HCT116 (cell line): Measurements from ENCODE around the gene TNFRSF8. TPM values are rescaled to one million over a fixed set of nuclear protein-coding genes. Genes with fewer than 3 reads are reported as not detected.

Experiments used
- ATAC-seq: fragments of 200-7000 bp; cut with Tn5 transposase; 2 replicates; pipeline ENCODE4 v1.9.1; 2020; ENCODE audit warnings: mild to moderate bottlenecking, moderate library complexity
- BruUV-seq: library from RNA; stranded (reverse); fragments of 400-500 nt; replicated peaks from 2 replicates; lab custom pipeline; 2021; lab: Mats Ljungman, UMichigan
- CTCF ChIA-PET: fragments of 300-600 bp; sonication (Branson Sonifier 250); formaldehyde crosslinking; loops from one replicate; lab custom pipeline; 2021; ENCODE audit warnings: antibody characterized with exemption; lab: Charles Lee
- POLR2A ChIA-PET: fragments of 300-600, 350-600 bp; sonication (Branson Sonifier 250); formaldehyde crosslinking; loops from one replicate; lab custom pipeline; 2021; ENCODE audit warnings: antibody characterized with exemption; lab: Charles Lee
- RAD21 ChIA-PET, 2 experiments: fragments of 300-600 bp; sonication (Branson Sonifier 250); formaldehyde crosslinking; loops; one replicate each; lab custom pipeline; 2023; ENCODE audit warnings: low total read pairs in 2 of 2; ENCODE audit not compliant: uncharacterized antibody in 2 of 2, unreplicated experiment in 2 of 2, low non-redundant PET in 1 of 2; lab: Charles Lee
- DNase-seq: peaks from one replicate; pipeline ENCODE4 v3.0.0-alpha.2; 2010; ENCODE audit warnings: low read depth, low spot score
- H2AFZ ChIP-seq: fragments of 200-600 bp; shearing (Covaris generic), sonication (generic); 2 replicates; pipeline ENCODE4 v1.6.1; 2017; ENCODE audit warnings: low read depth, mixed run types, mixed read lengths, antibody characterized with exemption, low read length; ENCODE audit not compliant: poor library complexity, severe bottlenecking
- H3K27ac ChIP-seq: 2 replicates; pipeline ENCODE4 v1.5.1; 2012; ENCODE audit warnings: low read depth, low read length
- H3K27me3 ChIP-seq: fragments of 200-600 bp; sonication (generic); 2 replicates; pipeline ENCODE4 v1.6.1; 2016; ENCODE audit warnings: mixed run types, low read length, mixed read lengths; ENCODE audit not compliant: insufficient read depth
- H3K36me3 ChIP-seq, 2 experiments: fragments of 200-500 bp in 1 of 2; fragments of 200-600 bp in 1 of 2; sonication (Bioruptor generic) in 1 of 2; sonication (generic) in 1 of 2; 2 replicates each; pipeline versions ENCODE4 v1.5.1 to v1.6.1; 2014 to 2016; ENCODE audit warnings: low read length in 2 of 2, inconsistent platforms in 1 of 2, mixed read lengths in 1 of 2, mixed run types in 1 of 2; ENCODE audit not compliant: insufficient read depth in 2 of 2, control insufficient read depth in 1 of 2
- H3K4me1 ChIP-seq, 2 experiments: fragments of 200-600 bp in 1 of 2; sonication (generic) in 1 of 2; 2 replicates each; pipeline versions ENCODE4 v1.5.1 to v1.6.1; 2012 to 2017; ENCODE audit warnings: low read length in 2 of 2, inconsistent platforms in 1 of 2, mild to moderate bottlenecking in 1 of 2, mixed read lengths in 1 of 2, mixed run types in 1 of 2, moderate library complexity in 1 of 2; ENCODE audit not compliant: insufficient read depth in 2 of 2, control insufficient read depth in 1 of 2
- H3K4me2 ChIP-seq: fragments of 200-600 bp; sonication (generic); 2 replicates; pipeline ENCODE4 v1.6.1; 2017; ENCODE audit warnings: mixed run types, low read length, mixed read lengths
- H3K4me3 ChIP-seq, 2 experiments: fragments of 200-600 bp in 1 of 2; sonication (generic) in 1 of 2; replicated peaks in 1 of 2; 2 replicates each; pipeline ENCODE4 v1.5.1; 2011 to 2016; ENCODE audit warnings: low read length in 2 of 2, control low read depth in 1 of 2, low read depth in 1 of 2, mild to moderate bottlenecking in 1 of 2, mixed read lengths in 1 of 2, mixed run types in 1 of 2
- H3K79me2 ChIP-seq: fragments of 200-600 bp; sonication (generic); 2 replicates; pipeline ENCODE4 v1.6.1; 2017; ENCODE audit warnings: mild to moderate bottlenecking, mixed run types, low read length, moderate library complexity, mixed read lengths; ENCODE audit not compliant: insufficient read depth
- H3K9ac ChIP-seq: fragments of 200-600 bp; sonication (generic); 2 replicates; pipeline ENCODE4 v1.6.1; 2016; ENCODE audit warnings: low read length, mixed read lengths
- H3K9me2 ChIP-seq: fragments of 200-600 bp; sonication (generic), shearing (Covaris generic); 2 replicates; pipeline ENCODE4 v1.6.1; 2017; ENCODE audit warnings: mixed run types, mild to moderate bottlenecking, moderate library complexity; ENCODE audit not compliant: insufficient read depth
- H3K9me3 ChIP-seq, 2 experiments: fragments of 200-500 bp in 1 of 2; fragments of 200-600 bp in 1 of 2; sonication (Bioruptor generic) in 1 of 2; sonication (generic) in 1 of 2; 2 replicates each; pipeline ENCODE4 v1.6.1; 2014 to 2017; ENCODE audit warnings: low read length in 2 of 2, mixed read lengths in 2 of 2, inconsistent platforms in 1 of 2, low read depth in 1 of 2, mild to moderate bottlenecking in 1 of 2, mixed run types in 1 of 2, moderate library complexity in 1 of 2; ENCODE audit not compliant: control insufficient read depth in 1 of 2, insufficient read depth in 1 of 2
- H4K20me1 ChIP-seq: fragments of 200-600 bp; sonication (generic), shearing (Covaris generic); 2 replicates; pipeline ENCODE4 v1.6.1; 2017; ENCODE audit warnings: mixed run types, mild to moderate bottlenecking, moderate library complexity; ENCODE audit not compliant: insufficient read depth
- ATF3 ChIP-seq: IDR thresholded peaks from 2 replicates; pipeline ENCODE4 v1.6.1; 2012
- CBX3 ChIP-seq: IDR thresholded peaks from 2 replicates; pipeline ENCODE4 v1.6.1; 2012; ENCODE audit warnings: low read depth
- EGR1 ChIP-seq: IDR thresholded peaks from 2 replicates; pipeline ENCODE4 v1.6.1; 2012; ENCODE audit warnings: low read depth
- ELF1 ChIP-seq: IDR thresholded peaks from 2 replicates; pipeline ENCODE4 v1.6.1; 2012; ENCODE audit warnings: low read depth, borderline replicate concordance
- EZH2 ChIP-seq: fragments of 200-600 bp; sonication (generic); IDR thresholded peaks from 2 replicates; pipeline ENCODE4 v1.6.1; 2017; ENCODE audit warnings: antibody characterized with exemption, mixed run types
- FOSL1 ChIP-seq: IDR thresholded peaks from 2 replicates; pipeline ENCODE4 v1.6.1; 2012; ENCODE audit warnings: low read depth
- JUND ChIP-seq: IDR thresholded peaks from 2 replicates; pipeline ENCODE4 v1.6.1; 2012
- POLR2A ChIP-seq: IDR thresholded peaks from 2 replicates; pipeline ENCODE4 v1.7.0; 2011; ENCODE audit warnings: borderline replicate concordance; ENCODE audit not compliant: insufficient read depth, insufficient read length; ENCODE audit errors: extremely low read depth
- RAD21 ChIP-seq: IDR thresholded peaks from 2 replicates; pipeline ENCODE4 v1.6.1; 2012; ENCODE audit warnings: low read depth, mild to moderate bottlenecking
- TCF7L2 ChIP-seq: IDR thresholded peaks from 2 replicates; pipeline ENCODE4 v1.7.0; 2011; ENCODE audit warnings: borderline replicate concordance, inconsistent platforms; ENCODE audit not compliant: insufficient read depth, insufficient read length; ENCODE audit errors: extremely low read depth
- ZNF274 ChIP-seq: fragments of 200-500 bp; sonication (Bioruptor generic); IDR thresholded peaks from 2 replicates; pipeline ENCODE4 v1.6.1; 2014; ENCODE audit warnings: mild to moderate bottlenecking, low read depth, low read length, inconsistent platforms
- intact Hi-C: fragments of 100-400 bp; cut with micrococcal nuclease; formaldehyde crosslinking; loops from 2 replicates; pipeline ENCODE4 v1.10.0; 2022
- total RNA-seq: library from RNA; stranded (reverse); gene quantifications from one replicate; pipeline ENCODE4 v1.2.1, GENCODE V29; 2021; ENCODE audit not compliant: unreplicated experiment
- TF ChIP-seq, protein P1 (sequence below): IDR thresholded peaks from 2 replicates; pipeline ENCODE4 v1.6.1; 2011; ENCODE audit warnings: mild to moderate bottlenecking, low read length, moderate library complexity; ENCODE audit not compliant: insufficient replicate concordance; ENCODE audit errors: extremely low read depth
- TF ChIP-seq, protein P2 (sequence below): IDR thresholded peaks from 2 replicates; pipeline ENCODE4 v1.6.1; 2012; ENCODE audit warnings: low read depth

The TNFRSF8 gene
- total RNA-seq, 1 experiment from 2014 or later = 0.17 TPM

- Histone ChIP-seq H3K9me2 (no peaks in the 10 kb centered on the region), H3K27ac (no peak overlapping the region), H3K4me1 (no peaks in the 10 kb centered on the region), H2AFZ (no peak overlapping the region), H3K9me3 (no peaks in the 10 kb centered on the region), H3K4me2 (no peak overlapping the region), H3K36me3 (no peaks in the 10 kb centered on the region), H3K4me3 (no peak overlapping the region), H3K27me3 (no peaks in the 10 kb centered on the region), H3K79me2 (no peaks in the 10 kb centered on the region), H3K9ac (no peak overlapping the region), H4K20me1 (no peaks in the 10 kb centered on the region)
- no TSS peak for BruUV-seq
- TF ChIP-seq ATF3 (no peak), FOSL1 (no peak), ZNF274 (no peak), EGR1 (no peak), POLR2A (no peak), JUND (no peak), EZH2 (no peak), ELF1 (no peak), TCF7L2 (no peak), CBX3 (no peak), RAD21 (no peak)
- TF ChIP-seq, protein P1, sequence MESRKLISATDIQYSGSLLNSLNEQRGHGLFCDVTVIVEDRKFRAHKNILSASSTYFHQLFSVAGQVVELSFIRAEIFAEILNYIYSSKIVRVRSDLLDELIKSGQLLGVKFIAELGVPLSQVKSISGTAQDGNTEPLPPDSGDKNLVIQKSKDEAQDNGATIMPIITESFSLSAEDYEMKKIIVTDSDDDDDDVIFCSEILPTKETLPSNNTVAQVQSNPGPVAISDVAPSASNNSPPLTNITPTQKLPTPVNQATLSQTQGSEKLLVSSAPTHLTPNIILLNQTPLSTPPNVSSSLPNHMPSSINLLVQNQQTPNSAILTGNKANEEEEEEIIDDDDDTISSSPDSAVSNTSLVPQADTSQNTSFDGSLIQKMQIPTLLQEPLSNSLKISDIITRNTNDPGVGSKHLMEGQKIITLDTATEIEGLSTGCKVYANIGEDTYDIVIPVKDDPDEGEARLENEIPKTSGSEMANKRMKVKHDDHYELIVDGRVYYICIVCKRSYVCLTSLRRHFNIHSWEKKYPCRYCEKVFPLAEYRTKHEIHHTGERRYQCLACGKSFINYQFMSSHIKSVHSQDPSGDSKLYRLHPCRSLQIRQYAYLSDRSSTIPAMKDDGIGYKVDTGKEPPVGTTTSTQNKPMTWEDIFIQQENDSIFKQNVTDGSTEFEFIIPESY = no peak
- TF ChIP-seq, protein P2, sequence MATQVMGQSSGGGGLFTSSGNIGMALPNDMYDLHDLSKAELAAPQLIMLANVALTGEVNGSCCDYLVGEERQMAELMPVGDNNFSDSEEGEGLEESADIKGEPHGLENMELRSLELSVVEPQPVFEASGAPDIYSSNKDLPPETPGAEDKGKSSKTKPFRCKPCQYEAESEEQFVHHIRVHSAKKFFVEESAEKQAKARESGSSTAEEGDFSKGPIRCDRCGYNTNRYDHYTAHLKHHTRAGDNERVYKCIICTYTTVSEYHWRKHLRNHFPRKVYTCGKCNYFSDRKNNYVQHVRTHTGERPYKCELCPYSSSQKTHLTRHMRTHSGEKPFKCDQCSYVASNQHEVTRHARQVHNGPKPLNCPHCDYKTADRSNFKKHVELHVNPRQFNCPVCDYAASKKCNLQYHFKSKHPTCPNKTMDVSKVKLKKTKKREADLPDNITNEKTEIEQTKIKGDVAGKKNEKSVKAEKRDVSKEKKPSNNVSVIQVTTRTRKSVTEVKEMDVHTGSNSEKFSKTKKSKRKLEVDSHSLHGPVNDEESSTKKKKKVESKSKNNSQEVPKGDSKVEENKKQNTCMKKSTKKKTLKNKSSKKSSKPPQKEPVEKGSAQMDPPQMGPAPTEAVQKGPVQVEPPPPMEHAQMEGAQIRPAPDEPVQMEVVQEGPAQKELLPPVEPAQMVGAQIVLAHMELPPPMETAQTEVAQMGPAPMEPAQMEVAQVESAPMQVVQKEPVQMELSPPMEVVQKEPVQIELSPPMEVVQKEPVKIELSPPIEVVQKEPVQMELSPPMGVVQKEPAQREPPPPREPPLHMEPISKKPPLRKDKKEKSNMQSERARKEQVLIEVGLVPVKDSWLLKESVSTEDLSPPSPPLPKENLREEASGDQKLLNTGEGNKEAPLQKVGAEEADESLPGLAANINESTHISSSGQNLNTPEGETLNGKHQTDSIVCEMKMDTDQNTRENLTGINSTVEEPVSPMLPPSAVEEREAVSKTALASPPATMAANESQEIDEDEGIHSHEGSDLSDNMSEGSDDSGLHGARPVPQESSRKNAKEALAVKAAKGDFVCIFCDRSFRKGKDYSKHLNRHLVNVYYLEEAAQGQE = no peak
- CTCF ChIA-PET = no interaction called here
- ATAC-seq (no peak), DNase-seq (no peak)
- POLR2A ChIA-PET = no interaction called here
- RAD21 ChIA-PET = no interaction called here
- intact Hi-C loops = no loop called here
These were observed 10.7 kb downstream of the TNFRSF8 start for GRCh38 chr1:12073796-12074195.
